Ovary (tissue), 9 donors: ENCODE results near the gene PKP2. TPM values are rescaled to one million over a fixed set of nuclear protein-coding genes. Genes with fewer than 3 reads are reported as not detected.

Experiments used
- DNase-seq, 5 donors: peaks; one replicate each; pipeline ENCODE4 v3.0.0-alpha.2; 2019 to 2020
- H3K27ac ChIP-seq, 2 donors: fragments of 200-600 bp; one replicate each; pipeline versions ENCODE4 v1.5.1 to v1.8.0; 2019 to 2022
- H3K27me3 ChIP-seq: fragments of 200-600 bp; one replicate; pipeline ENCODE4 v1.8.0; 2022
- H3K36me3 ChIP-seq: fragments of 200-600 bp; sonication (generic); one replicate; pipeline ENCODE4 v1.5.1; 2019
- H3K4me1 ChIP-seq: one replicate; pipeline ENCODE4 v1.8.1; 2013; ENCODE audit warnings: mild to moderate bottlenecking, moderate library complexity; ENCODE audit not compliant: insufficient read depth
- H3K4me3 ChIP-seq: fragments of 200-600 bp; sonication (generic); one replicate; pipeline ENCODE4 v1.5.1; 2017
- H3K9me3 ChIP-seq, 2 donors: fragments of 200-600 bp in 1 of 2; sonication (generic) in 1 of 2; one replicate each; pipeline versions ENCODE4 v1.5.1 to v1.8.1; 2013 to 2019; ENCODE audit warnings: mild to moderate bottlenecking in 1 of 2, moderate library complexity in 1 of 2
- EP300 ChIP-seq: sonication (generic); formaldehyde crosslinking; IDR thresholded peaks from one replicate; pipeline ENCODE4 v1.6.1; 2017; ENCODE audit warnings: antibody characterized with exemption
- POLR2A ChIP-seq: fragments of 450-650 bp; IDR thresholded peaks from one replicate; pipeline ENCODE4 v1.6.1; 2017; ENCODE audit warnings: antibody characterized with exemption, mild to moderate bottlenecking, moderate library complexity
- WGBS, 3 donors: extraction: QIAGEN DNeasy Blood & Tissue Kit in 1 of 3; methylation state at CpG; one replicate each; pipeline versions ENCODE4 v1.1.5 to v1.1.7; 2013 to 2017; 5-methylcytosine and 5-hydroxymethylcytosine counted together
- intact Hi-C, 4 donors: fragments of 100-400 bp; cut with DNase I; formaldehyde crosslinking; loops; one replicate each; pipeline versions ENCODE4 v1.11.0 to v1.15.1; 2022 to 2023
- polyA plus RNA-seq, 2 donors: library from polyadenylated mRNA; stranded (reverse); fragments of 200-250 nt in 1 of 2; fragments of 350-450 nt in 1 of 2; fragmentation: Illumina TruSeq in 1 of 2; extraction: RNeasy Lipid Tissue Mini Kit (QIAGEN cat#74804) in 1 of 2; gene quantifications; one replicate each; pipeline ENCODE4 v1.2.3, GENCODE V29; 2013 to 2014
- total RNA-seq, 7 donors: library from RNA; depleted of rRNA in 2 of 7; stranded (reverse); fragments of >200 nt in 2 of 7; fragmentation: NEBNext Ultra II Directional in 3 of 7; extraction: Animal tissue kit (Norgen Biotek cat#: 25700) in 3 of 7; gene quantifications; one replicate each; pipeline versions ENCODE4 v1.1.0 to v1.2.4, GENCODE V29; 2016 to 2023
- TF ChIP-seq, protein P1 (sequence below), 3 donors: fragments of 450-650 bp in 2 of 3; fragments of 200-600 bp in 1 of 3; IDR thresholded peaks; one replicate each; pipeline versions ENCODE4 v1.5.1 to v1.8.0; 2016 to 2022; ENCODE audit warnings: antibody characterized with exemption in 3 of 3, mild to moderate bottlenecking in 1 of 3
- donor health status: DM: no; HTN: no; CAD: no; lungs with moderate emphysema.
- donor health status: DM: no; HTN: no; CAD: no.
- donor health status: Bipolar disorder and iron deficiency.
- donor health status: DM: yes; HTN: yes; CAD: no.
- donor health status: DM: no; HTN: no; CAD: no.
- donor health status: DM: yes; HTN: yes; CAD: no.

PKP2 gene
- total and polyA plus RNA-seq, 9 donors, result 7.4 to 124 (median 26.9) TPM

DNA sequence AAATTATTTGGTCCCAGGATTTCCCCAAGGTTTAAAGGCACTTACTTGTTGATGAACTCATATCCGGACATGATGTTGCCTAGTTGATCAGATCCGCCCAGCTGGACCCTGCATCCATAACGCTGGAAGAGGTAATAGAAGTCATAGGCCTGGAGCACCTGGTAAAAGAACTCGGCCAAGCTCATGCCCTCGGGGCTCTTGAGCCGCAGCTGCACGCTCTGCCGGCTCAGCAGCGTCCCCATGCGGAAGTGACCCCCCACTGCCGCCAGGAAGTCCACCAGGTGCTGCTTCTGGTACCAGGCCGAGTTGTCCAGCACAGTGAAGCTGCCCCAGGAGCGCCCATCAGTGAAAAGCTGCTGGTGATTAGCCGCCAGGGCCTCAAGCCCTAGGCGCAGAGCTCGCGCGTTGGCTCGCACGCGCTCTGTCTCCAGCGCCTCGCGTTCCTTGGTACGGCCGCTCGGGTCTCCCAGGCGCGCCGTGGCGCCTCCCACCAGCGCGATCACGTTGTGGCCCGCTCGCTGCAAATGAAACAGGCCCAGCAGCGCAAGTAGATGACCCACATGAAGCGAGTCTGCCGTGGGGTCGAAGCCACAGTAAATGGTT, 141.4 kb downstream of the PKP2 start:
- DNase-seq, result peak; percentile 40 to 69 (median 57)
- intact Hi-C loops, result loop anchor here in 3 of 4 donors (5.0 to 10.0 kb wide), 2 partner anchors 162 to 1270 kb away; partner anchors contain the start of gene ALG10 (in 1 of the 3)
- Histone ChIP-seq H3K4me1 (peaks cover 1% of the 10 kb centered on the region), H3K36me3 (no peaks in the 10 kb centered on the region), H3K27me3 (no peaks in the 10 kb centered on the region), H3K4me3 (peak overlapping the region; percentile 64), H3K9me3 (no peaks in the 10 kb centered on the region), H3K27ac (peak overlapping the region; percentile 85 to 87)
- WGBS, 3 donors, result 0 to 1% (median 0%) methylated on average over 35 to 40 of the region's 40 CpGs
- TF ChIP-seq, protein P1, sequence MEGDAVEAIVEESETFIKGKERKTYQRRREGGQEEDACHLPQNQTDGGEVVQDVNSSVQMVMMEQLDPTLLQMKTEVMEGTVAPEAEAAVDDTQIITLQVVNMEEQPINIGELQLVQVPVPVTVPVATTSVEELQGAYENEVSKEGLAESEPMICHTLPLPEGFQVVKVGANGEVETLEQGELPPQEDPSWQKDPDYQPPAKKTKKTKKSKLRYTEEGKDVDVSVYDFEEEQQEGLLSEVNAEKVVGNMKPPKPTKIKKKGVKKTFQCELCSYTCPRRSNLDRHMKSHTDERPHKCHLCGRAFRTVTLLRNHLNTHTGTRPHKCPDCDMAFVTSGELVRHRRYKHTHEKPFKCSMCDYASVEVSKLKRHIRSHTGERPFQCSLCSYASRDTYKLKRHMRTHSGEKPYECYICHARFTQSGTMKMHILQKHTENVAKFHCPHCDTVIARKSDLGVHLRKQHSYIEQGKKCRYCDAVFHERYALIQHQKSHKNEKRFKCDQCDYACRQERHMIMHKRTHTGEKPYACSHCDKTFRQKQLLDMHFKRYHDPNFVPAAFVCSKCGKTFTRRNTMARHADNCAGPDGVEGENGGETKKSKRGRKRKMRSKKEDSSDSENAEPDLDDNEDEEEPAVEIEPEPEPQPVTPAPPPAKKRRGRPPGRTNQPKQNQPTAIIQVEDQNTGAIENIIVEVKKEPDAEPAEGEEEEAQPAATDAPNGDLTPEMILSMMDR (IDR thresholded peaks at IDR 0.05), result peak in 2 of 3 donors; percentile 21 to 55
- TF ChIP-seq POLR2A, result no peak

DNA sequence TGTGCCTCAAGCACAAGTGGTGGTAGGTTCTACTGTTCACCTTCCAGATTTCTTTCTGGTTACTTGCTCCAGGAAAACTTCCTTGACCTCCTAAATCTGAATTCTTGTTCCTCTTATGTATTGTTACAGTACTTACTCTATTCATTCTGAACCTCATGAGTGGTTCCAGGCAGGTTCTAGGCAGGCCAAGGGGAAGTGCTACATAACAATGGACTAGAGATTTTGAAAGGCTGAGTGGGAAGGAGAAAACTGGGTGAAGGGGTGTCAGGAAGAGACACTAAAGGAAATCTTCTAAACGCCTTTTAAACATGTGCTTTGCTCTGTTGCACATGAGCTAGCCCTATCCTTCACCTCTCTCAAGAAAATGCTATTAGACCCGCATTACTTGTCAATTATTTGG, 142.5 kb downstream of the PKP2 start:
- intact Hi-C loops, result loop anchor here in 1 of 4 donors (10.0 kb wide), 1 partner anchor 1271 kb away; the partner anchor contains the start of gene ALG10
- Histone ChIP-seq H3K27me3 (no peaks in the 10 kb centered on the region), H3K36me3 (no peaks in the 10 kb centered on the region), H3K9me3 (no peaks in the 10 kb centered on the region), H3K4me1 (peaks cover 1% of the 10 kb centered on the region), H3K4me3 (no peak overlapping the region), H3K27ac (no peak overlapping the region)
- WGBS, 3 donors, result 9 to 22% (median 9%) methylated on average over 2 of the region's 2 CpGs
- DNase-seq, result no peak
- TF ChIP-seq, protein P1 (IDR thresholded peaks at IDR 0.05), result no peak
- TF ChIP-seq EP300, result no peak
- TF ChIP-seq POLR2A, result no peak

DNA sequence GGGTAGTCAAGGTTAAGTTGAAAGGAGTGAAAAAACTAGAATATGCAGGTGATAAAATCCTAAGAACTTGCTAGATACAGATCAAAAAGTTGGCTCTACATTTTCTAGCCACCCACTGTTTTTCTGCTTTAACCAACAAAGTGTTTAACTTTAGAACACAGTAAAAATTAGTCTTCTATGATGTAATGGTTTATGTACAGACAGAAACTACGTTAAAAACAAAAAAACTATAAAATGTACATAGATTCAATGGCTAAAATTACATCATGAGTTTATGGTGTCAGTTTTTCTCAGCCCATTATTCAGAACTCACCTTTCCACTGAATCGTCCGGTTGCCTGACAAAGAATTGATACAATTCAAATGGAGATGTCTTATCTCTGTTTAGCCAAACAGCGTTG, 143.0 kb downstream of the PKP2 start:
- Histone ChIP-seq H3K4me3 (no peak overlapping the region), H3K9me3 (no peaks in the 10 kb centered on the region), H3K27me3 (no peaks in the 10 kb centered on the region), H3K27ac (no peak overlapping the region), H3K4me1 (peaks cover 1% of the 10 kb centered on the region), H3K36me3 (no peaks in the 10 kb centered on the region)
- WGBS, 3 donors, result 29 to 51% (median 33%) methylated on average over 4 of the region's 4 CpGs
- TF ChIP-seq EP300, result no peak
- no peak for TF ChIP-seq POLR2A
- TF ChIP-seq, protein P1 (IDR thresholded peaks at IDR 0.05), result no peak
- DNase-seq, result no peak
- intact Hi-C loops, result loop anchor here in 1 of 4 donors (10.0 kb wide), 1 partner anchor 1271 kb away; the partner anchor contains the start of gene ALG10

DNA sequence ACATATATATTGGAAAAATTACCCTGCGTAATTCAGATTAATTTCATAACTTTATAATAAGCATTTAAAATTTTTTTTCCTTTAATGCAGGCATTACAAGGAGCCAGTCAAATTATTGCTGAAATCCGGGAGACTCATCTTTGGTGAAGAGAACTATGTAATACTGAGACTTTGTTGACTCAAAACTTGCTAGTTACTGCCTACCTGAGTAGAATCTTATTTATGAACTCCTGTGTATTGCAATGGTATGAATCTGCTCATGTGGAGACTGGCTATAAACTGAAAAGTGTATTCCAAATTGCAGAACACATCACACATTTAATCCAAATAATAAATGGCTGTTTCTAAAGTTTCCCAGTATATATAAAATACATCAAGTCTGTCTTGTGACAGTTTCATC, 153.3 kb downstream of the PKP2 start:
- Histone ChIP-seq H3K36me3 (no peaks in the 10 kb centered on the region), H3K27me3 (no peaks in the 10 kb centered on the region), H3K9me3 (no peaks in the 10 kb centered on the region), H3K4me1 (no peaks in the 10 kb centered on the region), H3K27ac (no peak overlapping the region), H3K4me3 (no peak overlapping the region)
- WGBS, 3 donors, result 95% methylated on average over 2 of the region's 2 CpGs
- TF ChIP-seq EP300 (no peak), POLR2A (no peak)
- TF ChIP-seq, protein P1 (IDR thresholded peaks at IDR 0.05), result no peak
- intact Hi-C loops, result no loop called here
- DNase-seq, result no peak
